Measurements from ENCODE around the gene MAGI2.

MAGI2 gene

DNA sequence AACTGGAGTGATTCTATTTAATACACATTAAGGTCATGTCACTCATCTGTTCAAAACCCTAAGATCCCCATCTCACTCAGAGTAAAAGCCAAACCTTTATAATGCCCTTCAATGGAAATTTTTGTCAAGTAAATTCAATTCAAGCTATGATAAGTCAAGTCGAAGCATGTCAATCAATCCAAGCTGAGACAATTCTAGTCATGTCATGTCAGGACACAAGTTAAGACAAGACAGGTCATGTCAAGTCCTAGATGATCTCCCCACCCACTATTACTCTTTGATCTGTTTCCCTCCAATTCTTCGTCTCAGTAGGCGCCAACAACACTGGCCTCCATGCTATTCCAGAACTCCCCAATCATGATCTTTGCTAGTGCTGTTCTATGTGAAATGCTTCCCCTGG lies 141.4 kb downstream of the MAGI2 start:
- Histone ChIP-seq H3K36me3 (ENCODE audit: insufficient read depth, low read length) (no peaks in the 10 kb centered on the region), H3K4me1 (ENCODE audit: insufficient read depth, low read length, poor library complexity, severe bottlenecking) (no peaks in the 10 kb centered on the region), H3K4me2 (ENCODE audit: low read depth, low read length, poor library complexity, severe bottlenecking) (no peak overlapping the region), H4K20me1 (ENCODE audit: insufficient read depth, low read length, poor library complexity, severe bottlenecking) (no peaks in the 10 kb centered on the region), H3K9ac (ENCODE audit: low read depth, low read length, poor library complexity, severe bottlenecking) (no peak overlapping the region), H3K4me3 (ENCODE audit: low read length, poor library complexity, severe bottlenecking) (no peak overlapping the region), H3K9me3 (ENCODE audit: insufficient read depth, low read depth, low read length) (no peaks in the 10 kb centered on the region), H3F3A (ENCODE audit: low read depth) (no peaks in the 10 kb centered on the region), H3K27me3 (ENCODE audit: insufficient read depth, low read length, poor library complexity, severe bottlenecking) (no peaks in the 10 kb centered on the region), H2AFZ (ENCODE audit: low read length) (no peak overlapping the region), H3K9me2 (replicated peaks; ENCODE audit: low read depth, low read length) (no peaks in the 10 kb centered on the region), H3K79me2 (ENCODE audit: insufficient read depth, low read length) (no peaks in the 10 kb centered on the region)
- TF ChIP-seq, protein P1, sequence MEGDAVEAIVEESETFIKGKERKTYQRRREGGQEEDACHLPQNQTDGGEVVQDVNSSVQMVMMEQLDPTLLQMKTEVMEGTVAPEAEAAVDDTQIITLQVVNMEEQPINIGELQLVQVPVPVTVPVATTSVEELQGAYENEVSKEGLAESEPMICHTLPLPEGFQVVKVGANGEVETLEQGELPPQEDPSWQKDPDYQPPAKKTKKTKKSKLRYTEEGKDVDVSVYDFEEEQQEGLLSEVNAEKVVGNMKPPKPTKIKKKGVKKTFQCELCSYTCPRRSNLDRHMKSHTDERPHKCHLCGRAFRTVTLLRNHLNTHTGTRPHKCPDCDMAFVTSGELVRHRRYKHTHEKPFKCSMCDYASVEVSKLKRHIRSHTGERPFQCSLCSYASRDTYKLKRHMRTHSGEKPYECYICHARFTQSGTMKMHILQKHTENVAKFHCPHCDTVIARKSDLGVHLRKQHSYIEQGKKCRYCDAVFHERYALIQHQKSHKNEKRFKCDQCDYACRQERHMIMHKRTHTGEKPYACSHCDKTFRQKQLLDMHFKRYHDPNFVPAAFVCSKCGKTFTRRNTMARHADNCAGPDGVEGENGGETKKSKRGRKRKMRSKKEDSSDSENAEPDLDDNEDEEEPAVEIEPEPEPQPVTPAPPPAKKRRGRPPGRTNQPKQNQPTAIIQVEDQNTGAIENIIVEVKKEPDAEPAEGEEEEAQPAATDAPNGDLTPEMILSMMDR (conservative IDR thresholded peaks at IDR 0.05; ENCODE audit: low read length) = no peak
- TF ChIP-seq EZH2phosphoT487 (IDR thresholded peaks at IDR 0.05; ENCODE audit: borderline replicate concordance) = no peak

DNA sequence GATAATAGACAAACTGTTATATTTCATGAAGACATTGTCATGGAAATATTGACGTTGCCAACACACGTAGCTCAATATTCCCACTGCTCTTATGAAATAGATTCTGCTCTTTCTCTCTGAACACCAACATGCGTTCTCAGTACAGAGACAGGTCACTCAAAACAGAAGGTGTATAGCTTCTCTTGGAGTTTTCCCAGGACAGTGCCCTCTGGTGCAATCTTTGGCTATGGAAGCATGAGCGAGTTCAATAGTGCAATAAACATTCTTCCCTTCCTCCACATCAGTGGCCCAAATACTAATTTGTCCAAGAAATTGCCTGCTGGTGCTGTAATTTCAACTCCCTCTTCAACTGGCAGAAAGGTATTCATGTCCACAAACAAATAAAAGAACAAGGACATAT lies 145.3 kb downstream of the MAGI2 start:
- no peak overlapping the region for H3K4me3 ChIP-seq (ENCODE audit: low read length, poor library complexity, severe bottlenecking)
- TF ChIP-seq, protein P1 (conservative IDR thresholded peaks at IDR 0.05; ENCODE audit: low read length) = no peak
- TF ChIP-seq EZH2phosphoT487 (IDR thresholded peaks at IDR 0.05; ENCODE audit: borderline replicate concordance) = no peak

GRCh38 chr7:79307376-79307775 lies 146.1 kb downstream of the MAGI2 start:
- Histone ChIP-seq H3K9me2 (replicated peaks; ENCODE audit: low read depth, low read length) (no peaks in the 10 kb centered on the region), H3K36me3 (ENCODE audit: insufficient read depth, low read length) (no peaks in the 10 kb centered on the region), H3K27me3 (ENCODE audit: insufficient read depth, low read length, poor library complexity, severe bottlenecking) (no peaks in the 10 kb centered on the region), H3K4me3 (ENCODE audit: low read length, poor library complexity, severe bottlenecking) (no peak overlapping the region), H3K4me2 (ENCODE audit: low read depth, low read length, poor library complexity, severe bottlenecking) (no peak overlapping the region), H3K4me1 (ENCODE audit: insufficient read depth, low read length, poor library complexity, severe bottlenecking) (no peaks in the 10 kb centered on the region), H3F3A (ENCODE audit: low read depth) (no peaks in the 10 kb centered on the region), H2AFZ (ENCODE audit: low read length) (no peak overlapping the region), H4K20me1 (ENCODE audit: insufficient read depth, low read length, poor library complexity, severe bottlenecking) (no peaks in the 10 kb centered on the region), H3K9ac (ENCODE audit: low read depth, low read length, poor library complexity, severe bottlenecking) (no peak overlapping the region), H3K79me2 (ENCODE audit: insufficient read depth, low read length) (no peaks in the 10 kb centered on the region), H3K9me3 (ENCODE audit: insufficient read depth, low read depth, low read length) (no peaks in the 10 kb centered on the region)
- TF ChIP-seq, protein P1 (conservative IDR thresholded peaks at IDR 0.05; ENCODE audit: low read length) = no peak
- no peak for TF ChIP-seq EZH2phosphoT487 (IDR thresholded peaks at IDR 0.05; ENCODE audit: borderline replicate concordance)

More for the DNA sequence above, 145.3 kb downstream of the MAGI2 start:
- no peaks in the 10 kb centered on the region for H3F3A ChIP-seq (ENCODE audit: low read depth)
- H3K9ac ChIP-seq (ENCODE audit: low read depth, low read length, poor library complexity, severe bottlenecking) = no peak overlapping the region
- no peaks in the 10 kb centered on the region for H3K4me1 ChIP-seq (ENCODE audit: insufficient read depth, low read length, poor library complexity, severe bottlenecking)
- H3K36me3 ChIP-seq (ENCODE audit: insufficient read depth, low read length) = no peaks in the 10 kb centered on the region
- H3K4me2 ChIP-seq (ENCODE audit: low read depth, low read length, poor library complexity, severe bottlenecking) = no peak overlapping the region
- H2AFZ ChIP-seq (ENCODE audit: low read length) = no peak overlapping the region
- H3K79me2 ChIP-seq (ENCODE audit: insufficient read depth, low read length) = no peaks in the 10 kb centered on the region
- H3K9me3 ChIP-seq (ENCODE audit: insufficient read depth, low read depth, low read length) = no peaks in the 10 kb centered on the region
- H3K9me2 ChIP-seq (replicated peaks; ENCODE audit: low read depth, low read length) = no peaks in the 10 kb centered on the region
- H4K20me1 ChIP-seq (ENCODE audit: insufficient read depth, low read length, poor library complexity, severe bottlenecking) = no peaks in the 10 kb centered on the region
- H3K27me3 ChIP-seq (ENCODE audit: insufficient read depth, low read length, poor library complexity, severe bottlenecking) = no peaks in the 10 kb centered on the region

Data from Loucy (cell line).